Neural cell (in vitro differentiated cells): Measurements from ENCODE around the gene FUT9. TPM values are rescaled to one million over a fixed set of nuclear protein-coding genes. Genes with fewer than 3 reads are reported as not detected.

Experiments
- H2AFZ ChIP-seq: fragments of 200-600, 300-800 bp; sonication (generic), shearing (Covaris generic); 2 replicates; pipeline ENCODE4 v1.6.0; 2014; ENCODE audit warnings: low read depth, mild to moderate bottlenecking, antibody characterized with exemption, low read length, moderate library complexity
- H3F3A ChIP-seq: fragments of 200-600 bp; shearing (Covaris generic); 2 replicates; pipeline ENCODE4 v1.6.1; 2016; ENCODE audit warnings: mild to moderate bottlenecking, moderate library complexity, mixed read lengths, antibody characterized with exemption, low read length; ENCODE audit not compliant: insufficient read depth, poor library complexity, severe bottlenecking
- H3K27ac ChIP-seq: fragments of 200-600, 300-800 bp; sonication (generic), shearing (Covaris generic); 2 replicates; pipeline ENCODE4 v1.5.1; 2014; ENCODE audit warnings: mild to moderate bottlenecking, low read length, moderate library complexity
- H3K27me3 ChIP-seq: fragments of 300-800, 200-600 bp; sonication (generic), shearing (Covaris generic); 2 replicates; pipeline ENCODE4 v1.6.0; 2014; ENCODE audit warnings: mild to moderate bottlenecking, low read depth, low read length, moderate library complexity; ENCODE audit not compliant: insufficient read depth
- H3K36me3 ChIP-seq: fragments of 300-800, 200-600 bp; sonication (generic), shearing (Covaris generic); 2 replicates; pipeline ENCODE4 v1.5.1; 2014; ENCODE audit warnings: mild to moderate bottlenecking, antibody characterized with exemption, low read length, moderate library complexity; ENCODE audit not compliant: insufficient read depth
- H3K4me2 ChIP-seq: fragments of 300-800, 200-600 bp; sonication (generic), shearing (Covaris generic); 2 replicates; pipeline ENCODE4 v1.6.0; 2014; ENCODE audit warnings: mild to moderate bottlenecking, low read length
- H3K4me3 ChIP-seq: fragments of 300-800, 200-600 bp; sonication (generic), shearing (Covaris generic); 2 replicates; pipeline ENCODE4 v1.5.1; 2014; ENCODE audit warnings: mild to moderate bottlenecking, low read length, moderate library complexity
- H3K79me2 ChIP-seq: fragments of 200-600 bp; shearing (Covaris generic); replicated peaks from 2 replicates; pipeline ENCODE4 v1.6.0; 2014; ENCODE audit warnings: mild to moderate bottlenecking, low read length, moderate library complexity; ENCODE audit not compliant: insufficient read depth
- H3K9ac ChIP-seq: fragments of 300-800, 200-600 bp; sonication (generic), shearing (Covaris generic); 2 replicates; pipeline ENCODE4 v1.6.1; 2016; ENCODE audit warnings: mild to moderate bottlenecking, low read length, mixed read lengths
- H3K9me2 ChIP-seq: fragments of 200-600 bp; shearing (Covaris generic); 2 replicates; pipeline ENCODE4 v1.6.1; 2016; ENCODE audit warnings: mild to moderate bottlenecking, low read length, mixed read lengths; ENCODE audit not compliant: insufficient read depth
- H3K9me3 ChIP-seq: fragments of 200-600, 300-800 bp; sonication (generic), shearing (Covaris generic); 2 replicates; pipeline ENCODE4 v1.6.1; 2016; ENCODE audit warnings: mild to moderate bottlenecking, mixed run types, low read length, moderate library complexity, mixed read lengths
- H4K20me1 ChIP-seq: fragments of 200-600 bp; shearing (Covaris generic); 2 replicates; pipeline ENCODE4 v1.6.1; 2016; ENCODE audit warnings: mild to moderate bottlenecking, mixed run types; ENCODE audit not compliant: insufficient read depth
- CTCF ChIP-seq: fragments of 450-650 bp; IDR thresholded peaks from 2 replicates; pipeline ENCODE4 v1.5.1; 2014; ENCODE audit warnings: antibody characterized with exemption, mild to moderate bottlenecking, moderate library complexity; ENCODE audit not compliant: poor library complexity, severe bottlenecking
- EP300 ChIP-seq: fragments of 450-650 bp; conservative IDR thresholded peaks from 2 replicates; pipeline ENCODE4 v1.6.1; 2014; ENCODE audit warnings: antibody characterized with exemption, mild to moderate bottlenecking, moderate library complexity; ENCODE audit not compliant: poor library complexity, severe bottlenecking
- EZH2 ChIP-seq: fragments of 200-600, 300-800 bp; shearing (Covaris generic), sonication (generic); IDR thresholded peaks from 2 replicates; pipeline ENCODE4 v1.6.1; 2014; ENCODE audit warnings: antibody characterized with exemption, low read length, borderline replicate concordance, mild to moderate bottlenecking; ENCODE audit not compliant: insufficient read depth, poor library complexity, severe bottlenecking
- MXI1 ChIP-seq: fragments of 450-650 bp; conservative IDR thresholded peaks from 2 replicates; pipeline ENCODE4 v1.6.1; 2014; ENCODE audit warnings: antibody characterized with exemption, mild to moderate bottlenecking; ENCODE audit not compliant: poor library complexity, severe bottlenecking
- POLR2AphosphoS5 ChIP-seq: IDR thresholded peaks from 2 replicates; pipeline ENCODE4 v1.6.1; 2012
- RAD21 ChIP-seq: fragments of 450-650 bp; conservative IDR thresholded peaks from 2 replicates; pipeline ENCODE4 v1.6.1; 2014; ENCODE audit warnings: antibody characterized with exemption, mild to moderate bottlenecking, moderate library complexity
- REST ChIP-seq: IDR thresholded peaks from 2 replicates; pipeline ENCODE4 v1.6.1; 2012; ENCODE audit warnings: borderline replicate concordance
- SMC3 ChIP-seq: fragments of 450-650 bp; conservative IDR thresholded peaks from 2 replicates; pipeline ENCODE4 v1.6.1; 2014; ENCODE audit warnings: antibody characterized with exemption, mild to moderate bottlenecking, moderate library complexity; ENCODE audit not compliant: poor library complexity
- TAF1 ChIP-seq: IDR thresholded peaks from 2 replicates; pipeline ENCODE4 v1.6.1; 2012; ENCODE audit warnings: low read depth
- polyA plus RNA-seq: library from polyadenylated mRNA; depleted of rRNA; stranded (reverse); fragments of >200 nt; gene quantifications from 2 replicates; pipeline ENCODE4 v1.2.3, GENCODE V29; 2014

Gene FUT9
- polyA plus RNA-seq, 1 donor from 2014 or later: 18.5 TPM

GRCh38 chr6:96104910-96105309 is 89.1 kb downstream of the FUT9 start:
- Histone ChIP-seq H3K27me3 (no peaks in the 10 kb centered on the region), H3K4me2 (no peak overlapping the region), H3K27ac (no peak overlapping the region), H3K79me2 (no peaks in the 10 kb centered on the region), H3K36me3 (no peaks in the 10 kb centered on the region), H3K9ac (no peak overlapping the region), H3K4me3 (no peak overlapping the region), H3K9me3 (no peaks in the 10 kb centered on the region), H4K20me1 (no peaks in the 10 kb centered on the region), H3F3A (no peaks in the 10 kb centered on the region), H3K9me2 (no peaks in the 10 kb centered on the region), H2AFZ (no peak overlapping the region)
- TF ChIP-seq MXI1 (no peak), TAF1 (no peak), REST (no peak), CTCF (no peak), RAD21 (no peak), POLR2AphosphoS5 (no peak), EP300 (no peak), EZH2 (no peak), SMC3 (no peak)

GRCh38 chr6:96110878-96111277 is 95.1 kb downstream of the FUT9 start:
- Histone ChIP-seq H3K9me2 (no peaks in the 10 kb centered on the region), H3K4me3 (no peak overlapping the region), H3K9me3 (no peaks in the 10 kb centered on the region), H2AFZ (no peak overlapping the region), H3K27ac (no peak overlapping the region), H3K27me3 (no peaks in the 10 kb centered on the region), H4K20me1 (no peaks in the 10 kb centered on the region), H3K9ac (no peak overlapping the region), H3F3A (no peaks in the 10 kb centered on the region), H3K4me2 (no peak overlapping the region), H3K79me2 (no peaks in the 10 kb centered on the region), H3K36me3 (no peaks in the 10 kb centered on the region)
- TF ChIP-seq POLR2AphosphoS5 (no peak), MXI1 (no peak), REST (no peak), RAD21 (no peak), EZH2 (no peak), TAF1 (no peak), EP300 (no peak), SMC3 (no peak), CTCF (no peak)
